ENCODE measurements around the gene PLEKHB2. TPM values are rescaled to one million over a fixed set of nuclear protein-coding genes. Genes with fewer than 3 reads are reported as not detected.

The PLEKHB2 gene
- total RNA-seq, 1 experiment from 2014 or later: 94.8 TPM

GRCh38 chr2:131123192-131123591 is 18.1 kb downstream of the PLEKHB2 start:
- Histone ChIP-seq H3K4me2 (ENCODE audit: low read length) (no peak overlapping the region), H3K27ac (ENCODE audit: low read depth, low read length) (no peak overlapping the region), H2AFZ (ENCODE audit: low read depth, low read length, poor library complexity, severe bottlenecking) (no peak overlapping the region), H3K36me3 (ENCODE audit: control insufficient read depth in 1 of 2, insufficient read depth in 2 of 2, low read length in 2 of 2) (peaks cover 25 to 32% of the 10 kb centered on the region in 2 experiments), H3K4me3 (replicated peaks in 1 of 2; ENCODE audit: low read depth in 1 of 2, low read length in 2 of 2) (no peak overlapping the region), H3K79me2 (ENCODE audit: insufficient read depth, low read length) (peaks cover 60% of the 10 kb centered on the region), H3K9ac (ENCODE audit: low read length) (no peak overlapping the region), H4K20me1 (ENCODE audit: insufficient read depth) (no peaks in the 10 kb centered on the region), H3K9me2 (ENCODE audit: insufficient read depth) (no peaks in the 10 kb centered on the region), H3K4me1 (ENCODE audit: control insufficient read depth in 1 of 2, insufficient read depth in 2 of 2, low read length in 2 of 2) (peaks cover 0 to 3% of the 10 kb centered on the region in 2 experiments; a peak in 2 of 4 replicates), H3K9me3 (ENCODE audit: control insufficient read depth in 1 of 2, insufficient read depth in 1 of 2, low read depth in 1 of 2, low read length in 2 of 2) (no peaks in the 10 kb centered on the region), H3K27me3 (ENCODE audit: insufficient read depth, low read length) (no peaks in the 10 kb centered on the region)
- ChIA-PET POLR2A (no interaction called here), CTCF (no interaction called here), RAD21 (ENCODE audit: low non-redundant PET in 1 of 2, low total read pairs in 2 of 2, uncharacterized antibody in 2 of 2, unreplicated experiment in 2 of 2) (no interaction called here)
- no peak for ATAC-seq
- no peak for TF ChIP-seq YY1 (IDR thresholded peaks at IDR 0.05; ENCODE audit: extremely low read depth, insufficient replicate concordance, low read depth, low read length)
- intact Hi-C loops (cut with micrococcal nuclease): no loop called here
- BruUV-seq (replicated peaks): no TSS peak
- DNase-seq (ENCODE audit: low read depth, low spot score): no peak

GRCh38 chr2:131125195-131125757 is 20.1 kb downstream of the PLEKHB2 start:
- CTCF ChIA-PET: no interaction called here
- H3K27me3 ChIP-seq (ENCODE audit: insufficient read depth, low read length): no peaks in the 10 kb centered on the region
- intact Hi-C loops (cut with micrococcal nuclease): no loop called here
- POLR2A ChIA-PET: no interaction called here
- ATAC-seq (no peak), DNase-seq (ENCODE audit: low read depth, low spot score) (no peak)
- H3K9ac ChIP-seq (ENCODE audit: low read length): no peak overlapping the region
- peaks cover 41% of the 10 kb centered on the region for H3K79me2 ChIP-seq (ENCODE audit: insufficient read depth, low read length)
- H3K9me3 ChIP-seq (ENCODE audit: control insufficient read depth in 1 of 2, insufficient read depth in 1 of 2, low read depth in 1 of 2, low read length in 2 of 2): no peaks in the 10 kb centered on the region
- H3K4me1 ChIP-seq (ENCODE audit: control insufficient read depth in 1 of 2, insufficient read depth in 2 of 2, low read length in 2 of 2): peaks cover 0 to 23% of the 10 kb centered on the region in 2 experiments; a peak in 2 of 4 replicates
- TF ChIP-seq REST (IDR thresholded peaks at IDR 0.05; ENCODE audit: low read depth) (no peak), POLR2AphosphoS5 (IDR thresholded peaks at IDR 0.05; ENCODE audit: low read depth, low read length) (no peak), RAD21 (IDR thresholded peaks at IDR 0.05; ENCODE audit: low read depth) (no peak), EZH2phosphoT487 (IDR thresholded peaks at IDR 0.05; ENCODE audit: borderline replicate concordance) (no peak), ELF1 (IDR thresholded peaks at IDR 0.05; ENCODE audit: borderline replicate concordance, low read depth) (no peak), CTCF (IDR thresholded peaks at IDR 0.05 in 2 of 3, conservative IDR thresholded peaks at IDR 0.05 in 1 of 3; ENCODE audit: borderline replicate concordance in 1 of 3, insufficient read depth in 1 of 3, low read depth in 2 of 3, low read length in 2 of 3) (no peak), CEBPB (IDR thresholded peaks at IDR 0.05; ENCODE audit: low read depth) (no peak), YY1 (IDR thresholded peaks at IDR 0.05; ENCODE audit: extremely low read depth, insufficient replicate concordance, low read depth, low read length) (no peak), ATF3 (IDR thresholded peaks at IDR 0.05) (no peak), MAX (IDR thresholded peaks at IDR 0.05) (no peak), TCF7L2 (IDR thresholded peaks at IDR 0.05; ENCODE audit: borderline replicate concordance, extremely low read depth, insufficient read depth, insufficient read length) (no peak), SRF (IDR thresholded peaks at IDR 0.05; ENCODE audit: low read depth) (no peak)
- H3K36me3 ChIP-seq (ENCODE audit: control insufficient read depth in 1 of 2, insufficient read depth in 2 of 2, low read length in 2 of 2): peaks cover 32 to 46% of the 10 kb centered on the region in 2 experiments
- H3K4me3 ChIP-seq (replicated peaks in 1 of 2; ENCODE audit: low read depth in 1 of 2, low read length in 2 of 2): no peak overlapping the region
- no TSS peak for BruUV-seq (replicated peaks)
- H2AFZ ChIP-seq (ENCODE audit: low read depth, low read length, poor library complexity, severe bottlenecking): no peak overlapping the region
- RAD21 ChIA-PET (ENCODE audit: low non-redundant PET in 1 of 2, low total read pairs in 2 of 2, uncharacterized antibody in 2 of 2, unreplicated experiment in 2 of 2): no interaction called here
- H3K27ac ChIP-seq (ENCODE audit: low read depth, low read length): no peak overlapping the region
- no peak overlapping the region for H3K4me2 ChIP-seq (ENCODE audit: low read length)
- H3K9me2 ChIP-seq (ENCODE audit: insufficient read depth): no peaks in the 10 kb centered on the region
- H4K20me1 ChIP-seq (ENCODE audit: insufficient read depth): no peaks in the 10 kb centered on the region
